BJ (cell line): ENCODE measurements around the gene ANKRD34A. TPM values are rescaled to one million over a fixed set of nuclear protein-coding genes. Genes with fewer than 3 reads are reported as not detected.

Source experiments
- CTCF ChIA-PET: fragments of 350-600 bp; formaldehyde crosslinking; extraction: SDS; loops from one replicate; lab custom pipeline; 2021; ENCODE audit warnings: antibody characterized with exemption, inconsistent platforms; lab: Yijun Ruan, JAX
- POLR2A ChIA-PET: fragments of 300-600 bp; sonication (Branson Sonifier 250); formaldehyde crosslinking; extraction: SDS; loops from one replicate; lab custom pipeline; 2021; ENCODE audit warnings: antibody characterized with exemption; lab: Charles Lee
- DNase-seq: peaks from one replicate; pipeline ENCODE4 v3.0.0-alpha.2; 2011; ENCODE audit warnings: low read depth
- H3K27me3 ChIP-seq: 2 replicates; pipeline ENCODE4 v1.6.0; 2011; ENCODE audit warnings: low read length; ENCODE audit not compliant: control insufficient read depth, insufficient read depth
- H3K36me3 ChIP-seq: 2 replicates; pipeline ENCODE4 v1.5.1; 2011; ENCODE audit warnings: low read length; ENCODE audit not compliant: control insufficient read depth, insufficient read depth
- H3K4me3 ChIP-seq: 2 replicates; pipeline ENCODE4 v1.5.1; 2011; ENCODE audit warnings: low read depth, mild to moderate bottlenecking, control low read depth, low read length
- CTCF ChIP-seq: IDR thresholded peaks from 2 replicates; pipeline ENCODE4 v1.5.1; 2011; ENCODE audit warnings: low read depth, mild to moderate bottlenecking, control low read depth, inconsistent platforms, low read length, moderate library complexity; ENCODE audit not compliant: insufficient read depth
- polyA plus RNA-seq: library from polyadenylated mRNA; depleted of rRNA; stranded (reverse); fragments of >200 nt; gene quantifications from 2 replicates; pipeline ENCODE4 v1.2.3, GENCODE V29; 2011

The ANKRD34A gene
- polyA plus RNA-seq, 1 experiment: 1.3 TPM

DNA sequence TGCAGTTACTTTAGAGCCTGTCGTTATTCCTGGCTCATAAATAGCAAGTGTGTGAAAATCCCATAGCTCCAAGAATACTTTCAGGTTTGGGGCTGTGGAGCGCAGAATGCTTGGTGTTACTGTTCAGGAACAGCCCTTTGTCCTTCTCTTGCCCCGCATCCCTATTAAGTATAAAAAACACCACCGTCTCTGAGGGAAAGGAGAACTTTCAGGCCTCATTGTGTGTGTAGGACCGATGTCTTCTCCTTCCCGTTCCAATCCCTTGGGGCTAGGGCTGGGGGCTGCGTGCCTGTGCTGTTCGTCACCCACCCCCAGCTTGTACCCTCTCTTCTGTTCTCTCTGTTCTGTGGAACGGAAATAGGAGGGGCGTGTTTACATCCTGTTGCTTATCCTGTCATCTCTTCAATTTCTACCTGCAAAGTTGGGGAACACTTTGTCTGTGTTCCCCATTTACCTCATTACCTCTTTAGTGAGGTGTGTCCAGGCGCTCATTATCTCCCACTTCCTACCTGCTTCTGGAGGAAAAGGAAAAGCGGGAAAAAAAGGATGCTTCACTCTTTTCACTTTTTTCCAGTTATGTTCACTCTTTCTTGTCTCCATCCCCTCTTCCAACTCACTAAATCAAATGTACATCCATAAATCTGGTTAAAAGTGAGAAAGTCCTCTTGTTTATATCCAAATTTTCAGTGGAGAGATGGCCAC lies 32.8 kb upstream of the ANKRD34A start:
- DNase-seq: no peak
- ChIA-PET CTCF (interaction anchor here (0.9 to 12.4 kb wide), 4 partner anchors 9 to 105 kb away, joined by 3 to 117 read pairs (median 10); no protein-coding TSS in a partner anchor), POLR2A (interaction anchor here (1.0 kb wide), 1 partner anchor 18 kb away, joined by 3 read pairs; no protein-coding TSS in a partner anchor)
- Histone ChIP-seq H3K27me3 (no peaks in the 10 kb centered on the region), H3K4me3 (peak overlapping the region; percentile 35), H3K36me3 (peaks cover 21% of the 10 kb centered on the region)
- TF ChIP-seq CTCF: no peak

GRCh38 chr1:145996433-145997015 lies 32.1 kb upstream of the ANKRD34A start, which contains the start of gene TXNIP:
Gene TXNIP, minus strand, starts transcription at chr1:145996579. Its CDS starts 313 bp downstream, at chr1:145996266.
- H3K36me3 ChIP-seq: peaks cover 21% of the 10 kb centered on the region
- POLR2A ChIA-PET: interaction anchor here (0.6 to 1.0 kb wide), 3 partner anchors 16 to 43 kb away, joined by 4 to 9 read pairs (median 4); no protein-coding TSS in a partner anchor
- TF ChIP-seq CTCF: no peak
- CTCF ChIA-PET: interaction anchor here (0.5 to 12.4 kb wide), 4 partner anchors 10 to 105 kb away, joined by 3 to 117 read pairs (median 9); no protein-coding TSS in a partner anchor
- peak within 1 kb of the TSS; percentile 56 for H3K4me3 ChIP-seq
- peak; percentile 86 for DNase-seq
- H3K27me3 ChIP-seq: no peaks in the 10 kb centered on the region

DNA sequence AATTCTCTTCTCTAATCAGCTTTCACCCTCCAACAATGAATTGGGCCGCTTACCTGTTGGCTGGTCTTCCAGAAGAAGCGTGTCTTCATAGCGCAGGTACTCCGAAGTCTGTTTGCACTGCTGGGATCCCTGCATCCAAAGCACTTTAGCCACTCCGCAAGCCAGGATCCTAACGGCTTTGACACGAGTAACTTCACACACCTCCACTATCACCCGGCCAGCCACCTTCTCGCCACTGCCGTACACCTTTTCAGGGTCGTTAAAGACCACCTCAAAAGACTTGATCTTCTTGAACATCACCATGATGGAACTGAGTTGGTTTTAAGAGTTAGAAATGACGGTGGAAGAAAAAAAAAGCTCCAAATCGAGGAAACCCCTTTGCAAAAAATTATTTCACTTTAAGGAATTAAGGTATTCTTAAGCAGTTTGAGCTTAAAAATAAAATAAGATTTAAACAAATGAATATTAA lies 31.6 kb upstream of the ANKRD34A start:
- Histone ChIP-seq H3K36me3 (peaks cover 21% of the 10 kb centered on the region), H3K4me3 (peak overlapping the region; percentile 56), H3K27me3 (no peaks in the 10 kb centered on the region)
- no peak for TF ChIP-seq CTCF
- no peak for DNase-seq
- ChIA-PET CTCF (interaction anchor here (0.5 to 12.4 kb wide), 4 partner anchors 12 to 104 kb away, joined by 3 to 117 read pairs (median 4); no protein-coding TSS in a partner anchor), POLR2A (interaction anchor here (0.6 to 1.0 kb wide), 3 partner anchors 15 to 42 kb away, joined by 4 to 9 read pairs (median 4); no protein-coding TSS in a partner anchor)

DNA sequence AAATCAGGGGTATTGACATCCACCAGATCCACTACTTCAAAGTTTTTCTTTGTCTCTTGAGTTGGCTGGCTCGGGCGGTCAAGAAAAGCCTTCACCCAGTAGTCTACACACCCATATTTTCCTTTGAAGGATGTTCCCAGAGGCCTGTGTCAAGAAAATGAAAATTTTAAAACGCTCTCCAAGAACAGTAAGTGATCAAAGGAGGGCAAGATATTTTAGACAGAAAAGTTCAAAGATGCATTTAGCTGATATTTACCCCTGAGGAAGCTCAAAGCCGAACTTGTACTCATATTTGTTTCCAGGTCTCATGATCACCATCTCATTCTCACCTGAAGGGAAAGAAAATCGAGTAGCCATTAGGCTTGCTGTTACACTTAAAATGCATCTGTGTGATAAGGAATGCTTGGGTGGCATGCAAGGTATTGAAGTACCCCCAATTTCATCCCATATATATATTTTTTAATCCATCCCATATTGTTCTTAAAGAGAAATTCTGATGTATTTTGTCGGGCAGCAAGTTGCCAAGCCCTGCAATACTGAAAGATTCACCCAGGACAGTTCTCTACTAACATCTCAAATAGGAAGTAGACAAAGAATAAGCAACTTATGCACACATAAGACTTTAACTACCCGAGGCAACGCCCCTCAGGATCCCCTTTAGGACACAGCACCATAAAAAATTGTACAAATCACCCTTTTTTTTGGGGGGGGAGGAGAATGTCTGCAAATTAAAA lies 30.9 kb upstream of the ANKRD34A start:
- no peaks in the 10 kb centered on the region for H3K27me3 ChIP-seq
- H3K36me3 ChIP-seq: peaks cover 21% of the 10 kb centered on the region
- CTCF ChIA-PET: interaction anchor here (1.3 to 12.4 kb wide), 2 partner anchors 13 to 17 kb away, joined by 3 to 117 read pairs; no protein-coding TSS in a partner anchor
- peak overlapping the region; percentile 56 for H3K4me3 ChIP-seq
- DNase-seq: no peak
- POLR2A ChIA-PET: interaction anchor here (1.0 kb wide), 1 partner anchor 15 kb away, joined by 9 read pairs; no protein-coding TSS in a partner anchor
- no peak for TF ChIP-seq CTCF
